Gastrocnemius medialis (tissue), 4 donors: ENCODE measurements around the gene DDX49. TPM values are rescaled to one million over a fixed set of nuclear protein-coding genes. Genes with fewer than 3 reads are reported as not detected.

ENCODE experiments used
- ATAC-seq, 2 donors: fragments of 150-250 bp; one replicate each; pipeline ENCODE4 v1.9.1; 2016
- DNase-seq, 2 donors: peaks; one replicate each; pipeline ENCODE4 v3.0.0-alpha.2; 2019
- H3K27ac ChIP-seq, 4 donors: fragments of 200-600 bp; sonication (generic); 1 replicate in 1 of 4; 2 replicates in 3 of 4; pipeline ENCODE4 v1.5.1; 2016 to 2018; ENCODE audit warnings: mild to moderate bottlenecking in 2 of 4, moderate library complexity in 1 of 4
- H3K27me3 ChIP-seq, 3 donors: fragments of 200-600 bp; sonication (generic) in 2 of 3; 1 replicate in 1 of 3; 2 replicates in 2 of 3; pipeline versions ENCODE4 v1.5.1 to v1.6.0; 2016 to 2019; ENCODE audit warnings: mild to moderate bottlenecking in 1 of 3, moderate library complexity in 1 of 3
- H3K36me3 ChIP-seq, 2 donors: fragments of 200-600 bp; sonication (generic) in 1 of 2; one replicate each; pipeline ENCODE4 v1.5.1; 2017 to 2018
- H3K4me1 ChIP-seq, 2 donors: fragments of 200-600 bp; sonication (generic) in 1 of 2; one replicate each; pipeline ENCODE4 v1.5.1; 2016 to 2017; ENCODE audit warnings: mild to moderate bottlenecking in 2 of 2
- H3K4me3 ChIP-seq, 4 donors: fragments of 200-600 bp; sonication (generic) in 3 of 4; 1 replicate in 1 of 4; 2 replicates in 3 of 4; pipeline ENCODE4 v1.5.1; 2016 to 2019; ENCODE audit warnings: mild to moderate bottlenecking in 2 of 4
- H3K9me3 ChIP-seq, 3 donors: fragments of 200-600 bp; sonication (generic) in 2 of 3; 1 replicate in 1 of 3; 2 replicates in 2 of 3; pipeline ENCODE4 v1.5.1; 2016 to 2019
- POLR2A ChIP-seq, 2 donors: fragments of 450-650 bp; IDR thresholded peaks; one replicate each; pipeline ENCODE4 v1.6.1; 2017; ENCODE audit warnings: antibody characterized with exemption in 2 of 2, mild to moderate bottlenecking in 2 of 2, moderate library complexity in 2 of 2
- in situ Hi-C, 4 donors: fragments of 200-750 bp; cut with MboI; loops; one replicate each; pipeline versions ENCODE4 v1.15.0 to v1.8.0; 2017; ENCODE audit warnings: low sequenced_read_pairs in 4 of 4
- intact Hi-C: fragments of 100-400 bp; cut with DNase I; formaldehyde crosslinking; loops from one replicate; pipeline ENCODE4 v1.15.1; 2023; ENCODE audit warnings: low total_unique reads
- total RNA-seq, 4 donors: library from RNA; depleted of rRNA; stranded (reverse); fragments of >200 nt; gene quantifications; one replicate each; pipeline versions ENCODE4 v1.1.0 to v1.2.3, GENCODE V29; 2016
- TF ChIP-seq, protein P1 (sequence below), 5 experiments: fragments of 450-650 bp in 3 of 5; fragments of 200-600 bp in 2 of 5; sonication (generic) in 2 of 5; IDR thresholded peaks in 4 of 5; conservative IDR thresholded peaks in 1 of 5; 1 replicate in 4 of 5; 2 replicates in 1 of 5; pipeline ENCODE4 v1.5.1; 2016 to 2019; ENCODE audit warnings: antibody characterized with exemption in 5 of 5, mild to moderate bottlenecking in 3 of 5, moderate library complexity in 3 of 5

The DDX49 gene
- total RNA-seq, 4 donors from 2014 or later = 40.6 to 60.1 (median 44.2) TPM

DNA sequence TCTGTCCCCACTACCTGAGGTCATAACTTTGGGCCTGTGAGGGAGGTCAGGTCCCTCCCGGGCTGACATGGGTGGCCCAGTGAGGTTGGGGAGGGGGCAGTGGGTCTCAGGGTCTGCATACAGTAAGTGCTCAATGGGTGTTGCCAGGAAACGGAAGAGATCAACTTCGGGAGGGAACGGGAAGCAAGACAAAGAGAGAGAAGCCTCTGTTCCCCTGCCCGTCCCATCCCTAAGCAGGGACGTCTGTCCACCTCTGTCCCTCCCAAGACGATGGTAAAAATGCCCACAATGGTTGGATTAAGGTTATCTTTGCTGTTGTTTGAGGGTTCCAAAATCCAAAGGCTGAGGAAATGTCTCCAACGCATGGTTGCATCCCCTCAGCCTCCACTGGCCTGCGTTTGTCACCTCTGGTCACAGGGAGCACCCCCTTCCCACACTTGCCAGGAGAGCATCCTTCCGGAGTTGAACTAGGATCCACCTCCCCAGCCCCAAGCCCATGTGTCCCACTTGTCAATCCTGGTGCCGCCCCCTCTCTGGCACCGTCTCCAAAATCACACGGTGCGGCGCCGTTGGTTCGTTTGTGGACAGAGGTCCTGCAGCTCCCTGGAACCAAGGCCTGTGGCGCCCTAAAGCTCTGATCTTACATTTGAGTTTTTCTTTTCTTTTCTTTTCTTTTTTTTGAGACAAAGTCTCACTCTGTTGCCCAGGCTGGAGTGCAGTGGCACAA is 22.3 kb downstream of the DDX49 start:
- peak overlapping the region; percentile 58 to 87 (median 76) for H3K27ac ChIP-seq
- no peaks in the 10 kb centered on the region for H3K27me3 ChIP-seq
- no peak for ATAC-seq
- in situ Hi-C loops (no loop called here), intact Hi-C loops (loop anchor here (2.0 to 5.0 kb wide), 2 partner anchors 349 to 369 kb away; no protein-coding TSS in a partner anchor)
- no peak for TF ChIP-seq POLR2A (IDR thresholded peaks at IDR 0.05)
- TF ChIP-seq, protein P1, sequence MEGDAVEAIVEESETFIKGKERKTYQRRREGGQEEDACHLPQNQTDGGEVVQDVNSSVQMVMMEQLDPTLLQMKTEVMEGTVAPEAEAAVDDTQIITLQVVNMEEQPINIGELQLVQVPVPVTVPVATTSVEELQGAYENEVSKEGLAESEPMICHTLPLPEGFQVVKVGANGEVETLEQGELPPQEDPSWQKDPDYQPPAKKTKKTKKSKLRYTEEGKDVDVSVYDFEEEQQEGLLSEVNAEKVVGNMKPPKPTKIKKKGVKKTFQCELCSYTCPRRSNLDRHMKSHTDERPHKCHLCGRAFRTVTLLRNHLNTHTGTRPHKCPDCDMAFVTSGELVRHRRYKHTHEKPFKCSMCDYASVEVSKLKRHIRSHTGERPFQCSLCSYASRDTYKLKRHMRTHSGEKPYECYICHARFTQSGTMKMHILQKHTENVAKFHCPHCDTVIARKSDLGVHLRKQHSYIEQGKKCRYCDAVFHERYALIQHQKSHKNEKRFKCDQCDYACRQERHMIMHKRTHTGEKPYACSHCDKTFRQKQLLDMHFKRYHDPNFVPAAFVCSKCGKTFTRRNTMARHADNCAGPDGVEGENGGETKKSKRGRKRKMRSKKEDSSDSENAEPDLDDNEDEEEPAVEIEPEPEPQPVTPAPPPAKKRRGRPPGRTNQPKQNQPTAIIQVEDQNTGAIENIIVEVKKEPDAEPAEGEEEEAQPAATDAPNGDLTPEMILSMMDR (IDR thresholded peaks at IDR 0.05 in 4 of 5, conservative IDR thresholded peaks at IDR 0.05 in 1 of 5) = no peak
- peaks cover 0 to 11% of the 10 kb centered on the region in 2 donors for H3K36me3 ChIP-seq
- no peak for DNase-seq
- H3K4me1 ChIP-seq = peaks cover 12 to 18% of the 10 kb centered on the region in 2 donors
- H3K4me3 ChIP-seq = peak overlapping the region; percentile 26 to 74 (median 36)
- no peaks in the 10 kb centered on the region for H3K9me3 ChIP-seq

DNA sequence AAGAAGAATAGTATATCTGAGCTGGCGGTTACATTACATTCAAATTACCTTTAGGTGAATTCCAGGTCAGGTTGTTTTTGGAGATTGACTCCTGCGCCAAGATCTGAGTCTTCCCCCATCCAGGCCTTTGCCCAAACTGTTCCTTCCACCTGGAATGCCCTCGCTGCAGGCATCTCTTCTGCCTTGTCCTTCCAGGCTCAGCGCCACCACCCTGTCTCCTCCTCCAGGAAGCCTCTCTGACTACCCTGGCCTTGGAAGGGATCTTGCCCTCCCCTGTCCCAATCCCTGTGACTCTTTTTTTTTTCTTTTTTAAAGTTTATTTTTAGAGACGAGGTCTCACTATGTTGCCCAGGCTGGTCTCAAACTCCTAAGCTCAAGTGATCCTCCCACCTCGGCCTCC is 23.2 kb downstream of the DDX49 start:
- H3K36me3 ChIP-seq = peaks cover 0 to 9% of the 10 kb centered on the region in 2 donors
- intact Hi-C loops = loop anchor here (5.0 kb wide), 1 partner anchor 350 kb away; no protein-coding TSS in a partner anchor
- DNase-seq (no peak), ATAC-seq (no peak)
- no peaks in the 10 kb centered on the region for H3K9me3 ChIP-seq
- no peak for TF ChIP-seq POLR2A (IDR thresholded peaks at IDR 0.05)
- TF ChIP-seq, protein P1 (IDR thresholded peaks at IDR 0.05 in 4 of 5, conservative IDR thresholded peaks at IDR 0.05 in 1 of 5) = no peak
- in situ Hi-C loops = no loop called here
- peaks cover 12 to 18% of the 10 kb centered on the region in 2 donors for H3K4me1 ChIP-seq
- H3K27me3 ChIP-seq = no peaks in the 10 kb centered on the region
- H3K27ac ChIP-seq = peak overlapping the region in 1 of 4 donors; percentile 81
- H3K4me3 ChIP-seq = no peak overlapping the region

DNA sequence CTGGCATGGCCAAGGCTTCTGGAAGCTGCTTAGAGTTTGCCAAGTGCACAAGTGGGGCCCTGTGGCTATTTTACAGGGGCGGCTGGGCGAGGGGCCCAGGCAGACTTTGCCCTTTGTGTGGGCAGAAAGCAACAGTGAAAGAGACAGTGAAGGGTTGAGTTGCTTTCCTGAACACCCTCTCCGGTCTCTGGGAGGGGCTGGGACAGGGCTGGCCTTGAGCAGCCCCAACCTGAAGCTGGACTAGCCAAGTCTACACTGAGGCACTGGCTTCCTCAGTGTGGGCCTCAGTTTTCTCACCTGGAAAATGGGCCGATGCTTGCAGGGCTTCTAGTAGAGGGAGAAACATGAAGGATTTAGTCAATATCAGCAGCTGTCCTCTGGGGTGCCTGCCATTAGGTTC is 23.9 kb downstream of the DDX49 start:
- TF ChIP-seq, protein P1 (IDR thresholded peaks at IDR 0.05 in 4 of 5, conservative IDR thresholded peaks at IDR 0.05 in 1 of 5) = no peak
- TF ChIP-seq POLR2A (IDR thresholded peaks at IDR 0.05) = no peak
- Histone ChIP-seq H3K36me3 (peaks cover 0 to 2% of the 10 kb centered on the region in 2 donors), H3K4me3 (no peak overlapping the region), H3K27ac (no peak overlapping the region), H3K9me3 (no peaks in the 10 kb centered on the region), H3K4me1 (peaks cover 12 to 18% of the 10 kb centered on the region in 2 donors), H3K27me3 (no peaks in the 10 kb centered on the region)
- intact Hi-C loops (loop anchor here (5.0 kb wide), 1 partner anchor 351 kb away; no protein-coding TSS in a partner anchor), in situ Hi-C loops (no loop called here)
- DNase-seq = no peak
- no peak for ATAC-seq

DNA sequence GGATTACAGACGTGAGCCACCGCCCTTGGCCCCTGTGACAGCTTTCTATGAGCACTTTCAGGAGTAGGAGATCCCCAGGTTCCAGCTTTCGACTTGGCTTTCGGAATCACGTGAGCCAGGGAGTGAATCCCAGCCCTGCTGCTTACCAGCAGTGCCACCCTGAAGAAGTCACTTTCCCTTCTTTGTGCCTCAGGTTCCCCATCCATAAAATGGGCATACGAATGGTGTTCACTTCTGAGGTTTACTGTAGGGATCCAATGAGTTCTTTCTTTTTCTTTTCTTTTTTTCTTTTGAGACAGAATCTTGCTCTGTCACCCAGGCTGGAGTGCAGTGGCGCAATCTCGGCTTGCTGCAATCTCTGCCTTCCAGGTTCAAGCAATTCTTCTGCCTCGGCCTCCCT is 25.8 kb downstream of the DDX49 start:
- Histone ChIP-seq H3K27ac (no peak overlapping the region), H3K27me3 (no peaks in the 10 kb centered on the region), H3K36me3 (no peaks in the 10 kb centered on the region), H3K4me1 (peaks cover 4 to 8% of the 10 kb centered on the region in 2 donors), H3K9me3 (no peaks in the 10 kb centered on the region), H3K4me3 (no peak overlapping the region)
- DNase-seq (no peak), ATAC-seq (no peak)
- TF ChIP-seq, protein P1 (IDR thresholded peaks at IDR 0.05 in 4 of 5, conservative IDR thresholded peaks at IDR 0.05 in 1 of 5) = no peak
- no peak for TF ChIP-seq POLR2A (IDR thresholded peaks at IDR 0.05)
- in situ Hi-C loops = no loop called here
- intact Hi-C loops = no loop called here
